HepG2 (cell line): ENCODE data around the gene SURF2. TPM values are rescaled to one million over a fixed set of nuclear protein-coding genes. Genes with fewer than 3 reads are reported as not detected.

Experiments
- BRCA1 ChIP-seq: sonication (generic); formaldehyde crosslinking; IDR thresholded peaks from 2 replicates; pipeline ENCODE4 v1.4.0; 2020; ENCODE audit warnings: missing genetic modification reagents
- CBFB ChIP-seq: sonication (generic); formaldehyde crosslinking; IDR thresholded peaks from 2 replicates; pipeline ENCODE4 v1.4.0; 2020; ENCODE audit warnings: missing genetic modification reagents
- CENPX ChIP-seq: sonication (generic); formaldehyde crosslinking; IDR thresholded peaks from 2 replicates; pipeline ENCODE4 v1.9.0; 2021; ENCODE audit warnings: mild to moderate bottlenecking, missing genetic modification reagents, moderate library complexity
- GABPA ChIP-seq, 2 experiments: IDR thresholded peaks; 2 replicates each; pipeline ENCODE4 v1.6.1; 2011 to 2016; ENCODE audit warnings: low read depth in 2 of 2, low read length in 1 of 2, missing biosample characterization in 1 of 2, missing genetic modification characterization in 1 of 2
- IRF2 ChIP-seq: IDR thresholded peaks from 2 replicates; pipeline ENCODE4 v1.6.1; 2018; ENCODE audit warnings: missing genetic modification reagents, missing compliant biosample characterization
- NCOR1 ChIP-seq: fragments of 200-600 bp; sonication (generic); IDR thresholded peaks from 2 replicates; pipeline ENCODE4 v1.7.0; 2017; ENCODE audit warnings: antibody characterized with exemption, low read length, borderline replicate concordance
- PCBP2 ChIP-seq: fragments of 200-400 bp; formaldehyde crosslinking; optimal IDR thresholded peaks from 2 replicates; pipeline ENCODE3; 2018; ENCODE audit warnings: low read length, low read depth; ENCODE audit not compliant: poor library complexity, severe bottlenecking
- SMARCC2 ChIP-seq: fragments of 450-650 bp; IDR thresholded peaks from 2 replicates; pipeline ENCODE4 v1.6.1; 2017; ENCODE audit warnings: antibody characterized with exemption, mild to moderate bottlenecking
- SRSF1 ChIP-seq: fragments of 200-400 bp; formaldehyde crosslinking; optimal IDR thresholded peaks from 2 replicates; pipeline ENCODE3; 2017; ENCODE audit warnings: mild to moderate bottlenecking, low read depth, low read length, moderate library complexity
- ZBTB20 ChIP-seq: sonication (generic); formaldehyde crosslinking; IDR thresholded peaks from 2 replicates; pipeline ENCODE4 v1.8.1; 2023; ENCODE audit warnings: missing genetic modification reagents, low read depth, mild to moderate bottlenecking, borderline replicate concordance
- ZFP37 ChIP-seq: sonication (generic); formaldehyde crosslinking; IDR thresholded peaks from 2 replicates; pipeline ENCODE4 v1.4.0; 2020; ENCODE audit warnings: missing genetic modification reagents, borderline replicate concordance
- ZMYM3 ChIP-seq: sonication (generic); formaldehyde crosslinking; IDR thresholded peaks from 2 replicates; pipeline ENCODE4 v1.5.1; 2020; ENCODE audit warnings: mild to moderate bottlenecking, missing genetic modification reagents
- ZNF317 ChIP-seq: sonication (generic); formaldehyde crosslinking; IDR thresholded peaks from 2 replicates; pipeline ENCODE4 v1.5.0; 2020; ENCODE audit warnings: mild to moderate bottlenecking, missing genetic modification reagents
- ZNF468 ChIP-seq: sonication (generic); formaldehyde crosslinking; IDR thresholded peaks from 2 replicates; pipeline ENCODE4 v1.8.0; 2022; ENCODE audit warnings: mild to moderate bottlenecking, moderate library complexity, missing genetic modification reagents
- ZNF530 ChIP-seq: sonication (generic); formaldehyde crosslinking; IDR thresholded peaks from 2 replicates; pipeline ENCODE4 v1.5.0; 2020; ENCODE audit warnings: low read depth, mild to moderate bottlenecking, missing genetic modification reagents
- ZNF547 ChIP-seq: sonication (generic); formaldehyde crosslinking; IDR thresholded peaks from 2 replicates; pipeline ENCODE4 v1.5.1; 2020; ENCODE audit warnings: mild to moderate bottlenecking, missing genetic modification reagents
- ZNF577 ChIP-seq: sonication (generic); formaldehyde crosslinking; IDR thresholded peaks from 2 replicates; pipeline ENCODE4 v1.4.0; 2020; ENCODE audit warnings: mild to moderate bottlenecking, low read depth, missing genetic modification reagents, borderline replicate concordance
- ZNF598 ChIP-seq: sonication (generic); formaldehyde crosslinking; IDR thresholded peaks from 2 replicates; pipeline ENCODE4 v1.5.1; 2020; ENCODE audit warnings: mild to moderate bottlenecking, missing genetic modification reagents, borderline replicate concordance
- ZNF639 ChIP-seq: conservative IDR thresholded peaks from 2 replicates; pipeline ENCODE4 v1.6.1; 2018; ENCODE audit warnings: missing genetic modification reagents
- ZSCAN5A ChIP-seq: sonication (generic); formaldehyde crosslinking; IDR thresholded peaks from 2 replicates; pipeline ENCODE4 v1.8.0; 2022; ENCODE audit warnings: mild to moderate bottlenecking, missing genetic modification reagents, borderline replicate concordance
- polyA plus RNA-seq, 8 experiments: library from polyadenylated mRNA; depleted of rRNA in 3 of 8; stranded (reverse) in 7 of 8; unstranded in 1 of 8; fragments of >200 nt; fragmentation: Illumina TruSeq in 4 of 8; extraction: Trizol in 4 of 8; gene quantifications; 2 replicates each; pipeline versions ENCODE4 v1.2.1 to v1.2.3, GENCODE V29; 2011 to 2016; ENCODE audit warnings: low read depth in 4 of 8, missing spikeins in 1 of 8, mixed read lengths in 1 of 8; ENCODE audit not compliant: insufficient read depth in 1 of 8
- total RNA-seq, 5 experiments: library from RNA; depleted of rRNA; stranded (reverse); fragments of >200 nt; fragmentation: Illumina TruSeq; extraction: Trizol; gene quantifications; 2 replicates each; pipeline ENCODE4 v1.2.3, GENCODE V29; 2016; ENCODE audit warnings: low read depth in 1 of 5
- TF ChIP-seq, protein P1 (sequence below): sonication (generic); formaldehyde crosslinking; IDR thresholded peaks from 2 replicates; pipeline ENCODE4 v1.5.0; 2020; ENCODE audit warnings: missing genetic modification reagents, mild to moderate bottlenecking, borderline replicate concordance
- TF ChIP-seq, protein P2 (sequence below): sonication (generic); formaldehyde crosslinking; IDR thresholded peaks from 2 replicates; pipeline ENCODE4 v1.4.0; 2020; ENCODE audit warnings: missing genetic modification reagents, mild to moderate bottlenecking, borderline replicate concordance

SURF2 gene
- total and polyA plus RNA-seq, 2 of the 13 experiments (the other 11 are each of a cell fraction or from before 2014, with no cell fraction given) = 6.3 to 13.6 TPM

GRCh38 chr9:133335924-133336811 is 20.2 kb upstream of the SURF2 start, which contains the start of gene SURF6 (continued):
- TF ChIP-seq ZNF547 (CRISPR knock-in tag) (peak; percentile 80), ZMYM3 (CRISPR knock-in tag) (no peak; the same call in 1 of the 2 replicates), BRCA1 (peak; percentile 87; the same call in 1 of the 2 replicates), SMARCC2 (no peak), ZFP37 (peak; percentile 82), ZNF598 (peak; percentile 80), GABPA (IDR thresholded peaks at IDR 0.05; ENCODE audit: low read depth, low read length) (peak; percentile 93), GABPA (CRISPR knock-in tag; IDR thresholded peaks at IDR 0.05; ENCODE audit: low read depth) (peak; percentile 92), ZSCAN5A (peak; percentile 80; the same call in 1 of the 2 replicates), ZNF530 (CRISPR knock-in tag) (no peak), ZNF577 (CRISPR knock-in tag) (no peak), IRF2 (peak; percentile 96), ZNF639 (CRISPR knock-in tag) (peak; percentile 94), NCOR1 (no peak), CBFB (peak; percentile 95), ZNF317 (peak; percentile 79), CENPX (CRISPR knock-in tag) (no peak), PCBP2 (no peak), ZNF468 (CRISPR knock-in tag) (no peak), ZBTB20 (CRISPR knock-in tag) (peak; percentile 56; the same call in 1 of the 2 replicates), SRSF1 (no peak)
- TF ChIP-seq, protein P1, sequence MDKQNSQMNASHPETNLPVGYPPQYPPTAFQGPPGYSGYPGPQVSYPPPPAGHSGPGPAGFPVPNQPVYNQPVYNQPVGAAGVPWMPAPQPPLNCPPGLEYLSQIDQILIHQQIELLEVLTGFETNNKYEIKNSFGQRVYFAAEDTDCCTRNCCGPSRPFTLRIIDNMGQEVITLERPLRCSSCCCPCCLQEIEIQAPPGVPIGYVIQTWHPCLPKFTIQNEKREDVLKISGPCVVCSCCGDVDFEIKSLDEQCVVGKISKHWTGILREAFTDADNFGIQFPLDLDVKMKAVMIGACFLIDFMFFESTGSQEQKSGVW = 0 out of 2 replicates have a peak, but pooled peaks have one; percentile 7
- TF ChIP-seq, protein P2, sequence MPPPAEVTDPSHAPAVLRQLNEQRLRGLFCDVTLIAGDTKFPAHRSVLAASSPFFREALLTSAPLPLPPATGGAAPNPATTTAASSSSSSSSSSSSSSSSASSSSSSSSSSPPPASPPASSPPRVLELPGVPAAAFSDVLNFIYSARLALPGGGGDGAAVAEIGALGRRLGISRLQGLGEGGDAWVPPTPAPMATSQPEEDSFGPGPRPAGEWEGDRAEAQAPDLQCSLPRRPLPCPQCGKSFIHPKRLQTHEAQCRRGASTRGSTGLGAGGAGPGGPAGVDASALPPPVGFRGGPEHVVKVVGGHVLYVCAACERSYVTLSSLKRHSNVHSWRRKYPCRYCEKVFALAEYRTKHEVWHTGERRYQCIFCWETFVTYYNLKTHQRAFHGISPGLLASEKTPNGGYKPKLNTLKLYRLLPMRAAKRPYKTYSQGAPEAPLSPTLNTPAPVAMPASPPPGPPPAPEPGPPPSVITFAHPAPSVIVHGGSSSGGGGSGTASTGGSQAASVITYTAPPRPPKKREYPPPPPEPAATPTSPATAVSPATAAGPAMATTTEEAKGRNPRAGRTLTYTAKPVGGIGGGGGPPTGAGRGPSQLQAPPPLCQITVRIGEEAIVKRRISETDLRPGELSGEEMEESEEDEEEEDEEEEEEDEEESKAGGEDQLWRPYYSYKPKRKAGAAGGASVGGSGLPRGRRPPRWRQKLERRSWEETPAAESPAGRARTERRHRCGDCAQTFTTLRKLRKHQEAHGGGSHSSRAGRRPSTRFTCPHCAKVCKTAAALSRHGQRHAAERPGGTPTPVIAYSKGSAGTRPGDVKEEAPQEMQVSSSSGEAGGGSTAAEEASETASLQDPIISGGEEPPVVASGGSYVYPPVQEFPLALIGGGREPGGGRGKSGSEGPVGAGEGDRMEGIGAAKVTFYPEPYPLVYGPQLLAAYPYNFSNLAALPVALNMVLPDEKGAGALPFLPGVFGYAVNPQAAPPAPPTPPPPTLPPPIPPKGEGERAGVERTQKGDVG (CRISPR knock-in tag) = peak; percentile 19; the same call in 1 of the 2 replicates
